AG10803 (cell line): ENCODE results near the gene PRKAA1.
"Not testable (repeated sequence)": the region's sequence is repeated elsewhere in the genome, so short reads cannot be mapped to it uniquely, and the experiment has no call there.

Experiments
- DNase-seq: peaks from one replicate; pipeline ENCODE4 v3.0.0; 2010; ENCODE audit warnings: low read depth
- H3K4me3 ChIP-seq: 2 replicates; pipeline ENCODE4 v1.5.1; 2011; ENCODE audit warnings: mild to moderate bottlenecking, low read length, control low read depth
- TF ChIP-seq, protein P1 (sequence below): conservative IDR thresholded peaks from 2 replicates; pipeline ENCODE4 v1.5.1; 2011; ENCODE audit warnings: mild to moderate bottlenecking, low read length, control low read depth, inconsistent platforms

Gene PRKAA1

DNA sequence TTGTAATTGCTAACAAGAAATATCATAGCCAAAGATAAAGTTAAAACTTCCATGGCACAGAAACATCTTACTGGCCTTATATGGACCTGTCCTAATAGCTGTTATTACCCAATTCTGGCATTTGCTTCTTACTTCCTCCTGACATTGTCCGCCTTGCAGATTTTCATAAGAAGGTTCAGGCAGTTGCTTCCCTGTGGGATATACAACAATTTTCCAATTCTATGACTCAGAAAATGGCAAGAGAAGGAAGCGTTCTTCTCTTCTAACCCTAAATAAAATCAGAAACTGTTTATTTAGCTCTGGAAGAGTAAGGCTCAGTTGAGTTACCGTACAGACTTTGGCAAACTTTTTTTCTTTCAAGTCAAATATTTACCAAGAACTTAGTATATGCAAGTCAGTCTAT, 1.7 kb downstream of the PRKAA1 start:
- peak overlapping the region; percentile 91 for H3K4me3 ChIP-seq
- peak; percentile 77 for DNase-seq
- TF ChIP-seq, protein P1, sequence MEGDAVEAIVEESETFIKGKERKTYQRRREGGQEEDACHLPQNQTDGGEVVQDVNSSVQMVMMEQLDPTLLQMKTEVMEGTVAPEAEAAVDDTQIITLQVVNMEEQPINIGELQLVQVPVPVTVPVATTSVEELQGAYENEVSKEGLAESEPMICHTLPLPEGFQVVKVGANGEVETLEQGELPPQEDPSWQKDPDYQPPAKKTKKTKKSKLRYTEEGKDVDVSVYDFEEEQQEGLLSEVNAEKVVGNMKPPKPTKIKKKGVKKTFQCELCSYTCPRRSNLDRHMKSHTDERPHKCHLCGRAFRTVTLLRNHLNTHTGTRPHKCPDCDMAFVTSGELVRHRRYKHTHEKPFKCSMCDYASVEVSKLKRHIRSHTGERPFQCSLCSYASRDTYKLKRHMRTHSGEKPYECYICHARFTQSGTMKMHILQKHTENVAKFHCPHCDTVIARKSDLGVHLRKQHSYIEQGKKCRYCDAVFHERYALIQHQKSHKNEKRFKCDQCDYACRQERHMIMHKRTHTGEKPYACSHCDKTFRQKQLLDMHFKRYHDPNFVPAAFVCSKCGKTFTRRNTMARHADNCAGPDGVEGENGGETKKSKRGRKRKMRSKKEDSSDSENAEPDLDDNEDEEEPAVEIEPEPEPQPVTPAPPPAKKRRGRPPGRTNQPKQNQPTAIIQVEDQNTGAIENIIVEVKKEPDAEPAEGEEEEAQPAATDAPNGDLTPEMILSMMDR: no peak

DNA sequence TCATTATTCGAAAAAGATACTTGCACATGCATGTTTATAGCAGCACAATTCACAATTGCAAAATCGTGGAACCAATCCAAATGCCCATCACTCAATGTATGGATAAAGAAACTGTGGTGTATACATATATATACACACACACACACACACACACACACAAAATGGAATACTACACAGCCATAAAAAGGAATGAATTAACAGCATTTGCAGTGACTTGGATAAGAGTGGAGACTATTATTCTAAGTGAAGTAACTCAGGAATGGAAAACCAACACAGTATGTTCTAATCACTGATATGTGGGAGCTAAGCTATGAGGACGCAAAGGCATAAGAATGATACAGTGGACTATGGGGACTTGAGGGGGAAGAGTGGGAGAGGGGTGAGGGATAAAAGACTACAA, 3.3 kb downstream of the PRKAA1 start:
- DNase-seq, H3K4me3 ChIP-seq: not testable (repeated sequence)

DNA sequence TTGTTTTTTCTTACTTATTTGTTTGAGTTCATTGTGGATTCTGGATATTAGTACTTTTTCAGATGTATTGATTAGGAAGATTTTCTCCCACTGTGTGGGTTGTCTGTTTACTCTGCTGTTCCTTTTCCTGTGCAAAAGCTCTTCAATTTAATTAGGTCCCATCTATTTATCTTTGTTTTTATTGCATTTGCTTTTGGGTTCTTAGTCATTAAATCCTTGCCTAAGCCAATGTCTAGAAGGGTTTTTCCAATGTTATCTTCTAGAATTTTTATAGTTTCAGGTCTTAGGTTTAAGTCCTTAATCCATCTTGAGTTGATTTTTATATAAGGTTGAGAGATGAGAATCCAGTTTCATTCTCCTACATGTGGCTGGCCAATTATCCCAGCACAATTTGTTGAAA, 3.8 kb downstream of the PRKAA1 start:
- H3K4me3 ChIP-seq: not testable (repeated sequence)

DNA sequence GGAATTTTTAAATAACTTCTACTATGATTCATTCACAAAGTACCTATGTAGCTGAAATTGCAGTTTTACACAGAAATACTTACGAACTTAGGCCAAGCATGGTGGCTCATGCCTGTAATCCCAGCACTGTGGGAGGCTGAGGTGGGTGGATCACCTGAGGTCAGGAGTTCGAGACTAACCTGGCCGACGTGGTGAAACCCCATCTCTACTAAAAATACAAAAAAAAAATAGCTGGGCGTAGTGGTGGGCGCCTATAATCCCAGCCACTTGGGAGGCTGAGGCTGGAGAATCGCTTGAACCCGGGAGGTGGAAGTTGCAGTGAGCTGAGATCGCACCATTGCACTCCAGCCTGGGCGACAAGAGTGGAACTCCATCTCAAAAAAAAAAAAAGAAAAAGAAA, 5.5 kb downstream of the PRKAA1 start:
- DNase-seq, H3K4me3 ChIP-seq: not testable (repeated sequence)

More for the DNA sequence above, 3.8 kb downstream of the PRKAA1 start:
- DNase-seq: not testable (repeated sequence)

DNA sequence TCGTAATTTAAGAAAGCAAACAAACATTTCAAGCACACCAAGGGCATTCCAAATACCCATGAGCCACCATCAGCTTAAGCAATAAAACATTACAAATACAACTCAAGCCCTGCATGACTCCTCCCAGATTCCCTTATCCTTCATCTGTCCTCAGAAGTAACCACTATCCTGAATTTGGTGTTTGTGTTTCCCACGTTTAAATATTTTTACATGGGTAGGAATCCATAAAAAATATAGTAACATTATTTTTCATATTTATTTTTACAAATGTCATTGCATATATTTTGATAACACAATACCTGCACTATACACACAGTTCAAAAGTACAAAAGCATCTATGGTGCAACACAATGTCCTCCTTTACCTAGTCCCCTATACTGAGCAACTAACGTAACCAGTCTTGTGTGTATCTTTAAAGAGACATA, 6.4 kb downstream of the PRKAA1 start:
- TF ChIP-seq, protein P1: no peak
- DNase-seq: no peak

DNA sequence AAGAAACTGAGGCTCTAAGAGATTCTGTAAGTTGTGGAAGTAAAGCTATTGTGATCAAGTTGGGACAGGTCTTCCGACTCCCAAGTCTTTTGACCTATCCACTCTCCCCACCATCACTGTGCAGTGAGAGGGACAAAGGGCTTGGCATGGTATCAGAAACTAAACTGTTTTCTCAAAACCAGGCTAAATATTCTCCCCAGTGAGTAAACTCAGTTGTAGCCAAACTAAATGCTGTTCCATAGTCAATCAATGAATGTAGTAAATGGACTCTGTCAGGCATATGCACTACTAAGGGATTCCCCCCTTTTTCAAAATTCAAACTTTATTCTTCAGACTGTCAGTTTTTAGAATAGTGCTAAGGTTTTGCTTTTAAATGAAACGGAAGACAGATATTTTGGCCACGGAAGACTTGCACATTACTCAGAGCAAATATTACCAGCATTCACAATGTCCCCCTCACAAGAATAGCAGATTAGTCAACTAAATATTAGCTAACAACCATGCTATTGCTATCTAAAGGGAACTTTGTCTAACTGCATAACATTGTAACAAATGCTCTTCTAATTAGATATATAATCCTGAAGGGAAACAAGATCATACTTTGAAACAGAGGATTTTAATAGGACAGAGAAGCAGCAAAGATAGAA, 7.1 kb downstream of the PRKAA1 start:
- TF ChIP-seq, protein P1: no peak
- peak; percentile 38 for DNase-seq
- H3K4me3 ChIP-seq: no peak overlapping the region

More for the DNA sequence above, 6.4 kb downstream of the PRKAA1 start:
- H3K4me3 ChIP-seq: no peak overlapping the region

DNA sequence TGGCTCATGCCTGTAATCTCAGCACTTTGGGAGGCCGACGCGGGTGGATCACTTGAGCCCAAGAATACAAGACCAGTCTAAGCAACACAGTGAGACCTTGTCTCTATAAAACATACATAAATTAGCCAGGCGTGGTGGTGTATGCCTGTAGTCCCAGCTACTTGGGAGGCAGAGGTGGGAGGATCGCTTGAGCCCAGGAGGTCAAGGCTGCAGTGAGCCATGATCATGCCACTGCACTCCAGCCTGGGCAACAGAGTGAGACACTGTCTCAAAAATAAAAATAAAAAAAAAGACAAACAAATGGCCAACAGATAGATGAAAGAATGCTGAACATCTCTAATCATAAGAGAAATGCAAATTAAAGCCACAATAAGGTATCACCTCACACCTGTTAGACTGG, 9.2 kb downstream of the PRKAA1 start:
- DNase-seq, H3K4me3 ChIP-seq: not testable (repeated sequence)

DNA sequence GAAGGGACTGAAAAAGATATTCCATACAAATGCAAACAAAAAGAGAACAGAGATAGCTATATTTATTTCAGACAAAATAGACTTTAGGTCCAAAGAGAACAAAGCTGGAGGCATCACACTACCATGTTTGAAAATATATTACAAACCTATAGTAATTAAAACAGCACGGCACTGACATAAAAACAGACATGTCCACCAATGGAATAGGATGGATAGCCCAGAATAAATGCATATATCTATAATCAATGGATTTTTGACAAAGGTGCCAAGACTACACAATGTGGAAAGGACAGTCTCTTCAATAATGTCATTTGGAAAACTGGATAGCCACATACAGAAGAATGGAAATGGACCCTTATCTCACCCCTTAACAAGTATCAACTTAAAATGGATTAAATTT, 10.2 kb downstream of the PRKAA1 start:
- no peak for DNase-seq
- TF ChIP-seq, protein P1: no peak
- H3K4me3 ChIP-seq: no peak overlapping the region

DNA sequence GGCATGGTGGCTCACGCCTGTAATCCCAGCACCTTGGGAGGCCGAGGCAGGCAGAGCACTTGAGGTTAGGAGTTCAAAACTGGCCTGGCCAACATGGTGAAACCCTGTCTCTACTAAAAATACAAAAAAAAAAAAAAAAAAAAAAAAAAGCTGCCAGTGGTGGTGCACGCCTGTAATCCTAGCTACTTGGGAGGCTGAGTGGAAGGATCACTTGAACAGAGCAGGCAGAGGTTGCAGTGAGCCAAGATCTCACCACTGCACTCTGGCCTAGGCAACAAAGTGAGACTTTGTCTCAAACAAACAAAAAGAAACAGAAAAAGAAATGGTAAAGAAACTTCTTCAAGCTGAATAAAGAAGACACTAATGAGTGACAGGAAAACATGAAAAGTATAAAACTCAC, 11.5 kb downstream of the PRKAA1 start:
- not testable (repeated sequence) for H3K4me3 ChIP-seq, DNase-seq

DNA sequence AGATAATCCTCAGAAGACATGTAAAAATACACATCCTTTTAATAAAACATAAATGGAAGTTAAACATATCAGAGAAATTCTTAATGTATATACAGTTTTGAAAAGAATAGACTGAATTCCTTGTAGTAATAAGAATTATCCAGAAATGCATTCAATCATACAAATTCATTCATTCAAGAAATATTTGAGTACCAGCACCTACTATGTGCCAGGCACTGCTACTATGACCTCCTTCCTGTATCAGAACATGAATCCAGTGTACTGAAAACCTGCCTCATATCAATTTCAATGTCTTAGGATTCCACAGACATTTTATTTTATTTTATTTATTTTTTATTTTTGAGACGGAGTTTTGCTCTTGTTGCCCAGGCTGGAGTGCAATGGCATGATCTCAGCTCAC, 13.3 kb downstream of the PRKAA1 start:
- no peak for DNase-seq
- TF ChIP-seq, protein P1: no peak
- H3K4me3 ChIP-seq: no peak overlapping the region
